Natural killer cell (primary cell): ENCODE data around the gene PTN. TPM values are rescaled to one million over a fixed set of nuclear protein-coding genes. Genes with fewer than 3 reads are reported as not detected.

Experiments
- ATAC-seq, 3 donors: fragments of 150-1000 bp in 2 of 3; fragments of 200-7000 bp in 1 of 3; cut with Tn5 transposase; 1 replicate in 1 of 3; 2 replicates in 2 of 3; pipeline ENCODE4 v1.10.0; 2021; ENCODE audit warnings: mild to moderate bottlenecking in 2 of 3, moderate library complexity in 2 of 3
- DNase-seq, 2 donors: peaks; one replicate each; pipeline versions ENCODE4 v3.0.0 to v3.0.0-alpha.2; 2013 to 2021; ENCODE audit warnings: mixed read lengths in 1 of 2
- H3K27ac ChIP-seq: one replicate; pipeline ENCODE4 v1.5.1; 2013; ENCODE audit warnings: mild to moderate bottlenecking, low read length
- H3K27me3 ChIP-seq: one replicate; pipeline ENCODE4 v1.6.1; 2013; ENCODE audit warnings: low read length; ENCODE audit not compliant: control insufficient read depth, insufficient read depth
- H3K36me3 ChIP-seq: one replicate; pipeline ENCODE4 v1.6.1; 2013; ENCODE audit warnings: low read length; ENCODE audit not compliant: control insufficient read depth, insufficient read depth
- H3K4me1 ChIP-seq: one replicate; pipeline ENCODE4 v1.6.1; 2013; ENCODE audit warnings: low read length; ENCODE audit not compliant: control insufficient read depth, insufficient read depth
- H3K4me3 ChIP-seq: one replicate; pipeline ENCODE4 v1.5.1; 2013; ENCODE audit warnings: low read length
- H3K9me3 ChIP-seq: one replicate; pipeline ENCODE4 v1.6.1; 2013; ENCODE audit warnings: low read length; ENCODE audit not compliant: control insufficient read depth, insufficient read depth
- H3K27ac Mint-ChIP-seq, 2 donors: one replicate each; pipeline ENCODE4 v1.8.0; 2022; ENCODE audit warnings: mild to moderate bottlenecking in 2 of 2, mixed read lengths in 2 of 2, moderate library complexity in 1 of 2
- H3K27me3 Mint-ChIP-seq, 2 donors: one replicate each; pipeline ENCODE4 v1.8.0; 2022; ENCODE audit warnings: low read depth in 2 of 2, mixed read lengths in 2 of 2
- H3K36me3 Mint-ChIP-seq: one replicate; pipeline ENCODE4 v1.8.0; 2022; ENCODE audit warnings: mixed read lengths
- H3K4me1 Mint-ChIP-seq, 2 donors: one replicate each; pipeline ENCODE4 v1.8.0; 2022; ENCODE audit warnings: mixed read lengths in 2 of 2
- H3K4me3 Mint-ChIP-seq: one replicate; pipeline ENCODE4 v1.8.0; 2022; ENCODE audit warnings: mild to moderate bottlenecking, moderate library complexity, mixed read lengths
- H3K9me3 Mint-ChIP-seq, 2 donors: one replicate each; pipeline ENCODE4 v1.8.0; 2022; ENCODE audit warnings: mixed read lengths in 2 of 2
- WGBS: methylation state at CpG from one replicate; pipeline ENCODE4 v1.1.7; 2013; ENCODE audit warnings: missing lambda C conversion rate; ENCODE audit not compliant: insufficient coverage; 5-methylcytosine and 5-hydroxymethylcytosine counted together
- intact Hi-C: fragments of 100-400 bp; cut with micrococcal nuclease; formaldehyde crosslinking; loops from one replicate; pipeline ENCODE4 v1.14.2; 2022
- total RNA-seq, 4 donors: library from RNA; stranded (reverse); fragments of 120-200 nt in 1 of 4; gene quantifications; one replicate each; pipeline versions ENCODE4 v1.2.3 to v1.2.4, GENCODE V29; 2013 to 2022
- TF ChIP-seq, protein P1 (sequence below): fragments of 200-600 bp; IDR thresholded peaks from one replicate; pipeline ENCODE4 v1.8.0; 2022; ENCODE audit warnings: antibody characterized with exemption

PTN gene
- total RNA-seq, 3 donors from 2014 or later (not counting 1 experiment from before 2014, with no cell fraction given) = not detected

- Mint-ChIP-seq H3K27me3 (no peaks in the 10 kb centered on the region), H3K36me3 (no peaks in the 10 kb centered on the region), H3K27ac (no peak overlapping the region), H3K9me3 (peaks cover 9 to 14% of the 10 kb centered on the region in 2 donors), H3K4me1 (no peaks in the 10 kb centered on the region), H3K4me3 (no peak overlapping the region)
- WGBS = 88% methylated on average over 4 of the region's 4 CpGs
- no peaks in the 10 kb centered on the region for H3K9me3 ChIP-seq
- ATAC-seq = no peak
- H3K27ac ChIP-seq = no peak overlapping the region
- intact Hi-C loops = no loop called here
- TF ChIP-seq, protein P1, sequence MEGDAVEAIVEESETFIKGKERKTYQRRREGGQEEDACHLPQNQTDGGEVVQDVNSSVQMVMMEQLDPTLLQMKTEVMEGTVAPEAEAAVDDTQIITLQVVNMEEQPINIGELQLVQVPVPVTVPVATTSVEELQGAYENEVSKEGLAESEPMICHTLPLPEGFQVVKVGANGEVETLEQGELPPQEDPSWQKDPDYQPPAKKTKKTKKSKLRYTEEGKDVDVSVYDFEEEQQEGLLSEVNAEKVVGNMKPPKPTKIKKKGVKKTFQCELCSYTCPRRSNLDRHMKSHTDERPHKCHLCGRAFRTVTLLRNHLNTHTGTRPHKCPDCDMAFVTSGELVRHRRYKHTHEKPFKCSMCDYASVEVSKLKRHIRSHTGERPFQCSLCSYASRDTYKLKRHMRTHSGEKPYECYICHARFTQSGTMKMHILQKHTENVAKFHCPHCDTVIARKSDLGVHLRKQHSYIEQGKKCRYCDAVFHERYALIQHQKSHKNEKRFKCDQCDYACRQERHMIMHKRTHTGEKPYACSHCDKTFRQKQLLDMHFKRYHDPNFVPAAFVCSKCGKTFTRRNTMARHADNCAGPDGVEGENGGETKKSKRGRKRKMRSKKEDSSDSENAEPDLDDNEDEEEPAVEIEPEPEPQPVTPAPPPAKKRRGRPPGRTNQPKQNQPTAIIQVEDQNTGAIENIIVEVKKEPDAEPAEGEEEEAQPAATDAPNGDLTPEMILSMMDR = no peak
- DNase-seq = no peak
- H3K27me3 ChIP-seq = no peaks in the 10 kb centered on the region
- H3K36me3 ChIP-seq = no peaks in the 10 kb centered on the region
- no peak overlapping the region for H3K4me3 ChIP-seq
- no peaks in the 10 kb centered on the region for H3K4me1 ChIP-seq
These were observed 98.3 kb downstream of the PTN start for GRCh38 chr7:137245186-137245585.

DNA sequence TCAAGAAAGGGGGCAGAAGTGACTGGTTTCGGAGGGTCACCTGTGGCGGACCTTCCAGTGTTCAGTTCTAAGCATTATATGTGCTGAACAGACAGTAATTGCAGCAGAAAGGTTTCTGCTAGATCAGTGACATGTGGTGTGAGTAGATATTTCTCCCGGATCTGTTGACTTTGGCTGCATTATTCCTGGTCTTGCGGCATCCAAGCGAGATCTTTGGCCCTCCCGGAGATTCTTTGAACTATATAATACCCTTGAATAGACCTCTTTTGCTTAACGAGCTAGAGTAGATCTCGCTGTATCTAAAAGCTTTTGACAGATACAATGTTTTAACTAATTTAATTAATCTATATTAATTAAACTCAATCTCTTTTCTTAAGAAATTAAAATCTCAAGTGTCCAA, 99.8 kb downstream of the PTN start:
- no peaks in the 10 kb centered on the region for H3K4me1 Mint-ChIP-seq
- H3K4me3 Mint-ChIP-seq = no peak overlapping the region
- H3K4me3 ChIP-seq = no peak overlapping the region
- H3K27ac ChIP-seq = no peak overlapping the region
- intact Hi-C loops = no loop called here
- H3K4me1 ChIP-seq = no peaks in the 10 kb centered on the region
- H3K9me3 Mint-ChIP-seq = peaks cover 14 to 18% of the 10 kb centered on the region in 2 donors
- no peaks in the 10 kb centered on the region for H3K9me3 ChIP-seq
- H3K27me3 ChIP-seq = no peaks in the 10 kb centered on the region
- TF ChIP-seq, protein P1 = no peak
- no peaks in the 10 kb centered on the region for H3K36me3 ChIP-seq
- no peak for DNase-seq
- WGBS = 92% methylated on average over 6 of the region's 8 CpGs
- H3K36me3 Mint-ChIP-seq = no peaks in the 10 kb centered on the region
- no peak for ATAC-seq
- H3K27me3 Mint-ChIP-seq = no peaks in the 10 kb centered on the region
- H3K27ac Mint-ChIP-seq = no peak overlapping the region

- WGBS = 89% methylated on average over 7 of the region's 7 CpGs
- no peak overlapping the region for H3K4me3 Mint-ChIP-seq
- no peak for DNase-seq
These were observed 100.9 kb downstream of the PTN start for GRCh38 chr7:137242616-137243015.

More at GRCh38 chr7:137242616-137243015, 100.9 kb downstream of the PTN start:
- Histone ChIP-seq H3K27me3 (no peaks in the 10 kb centered on the region), H3K27ac (no peak overlapping the region), H3K36me3 (no peaks in the 10 kb centered on the region), H3K4me3 (no peak overlapping the region), H3K9me3 (no peaks in the 10 kb centered on the region), H3K4me1 (no peaks in the 10 kb centered on the region)
- no peak overlapping the region for H3K27ac Mint-ChIP-seq
- TF ChIP-seq, protein P1 = no peak
- H3K4me1 Mint-ChIP-seq = no peaks in the 10 kb centered on the region
- peaks cover 14 to 19% of the 10 kb centered on the region in 2 donors for H3K9me3 Mint-ChIP-seq
- intact Hi-C loops = no loop called here
- no peak for ATAC-seq
- H3K27me3 Mint-ChIP-seq = no peaks in the 10 kb centered on the region
- no peaks in the 10 kb centered on the region for H3K36me3 Mint-ChIP-seq
